GM13976 (cell line): Measurements from ENCODE around the gene CCDC106.
A peak's percentile ranks its signal among the peaks of the same experiment; 100 is the strongest.

ENCODE experiments used
- DNase-seq: peaks from one replicate; pipeline ENCODE4 v3.0.0; 2012; ENCODE audit warnings: low spot score
- in situ Hi-C: fragments of 300-500 bp; cut with MboI; formaldehyde crosslinking; loops from one replicate; pipeline ENCODE4 v1.12.0; 2022; ENCODE audit warnings: low sequenced_read_pairs, mixed read lengths, inconsistent platforms; ENCODE audit not compliant: unreplicated experiment
- TF ChIP-seq, protein P1 (sequence below): IDR thresholded peaks from 2 replicates; pipeline ENCODE4 v1.5.1; 2012; ENCODE audit warnings: borderline replicate concordance, mild to moderate bottlenecking; ENCODE audit not compliant: insufficient read depth; ENCODE audit errors: extremely low read depth, missing control alignments, control extremely low read depth

The CCDC106 gene

DNA sequence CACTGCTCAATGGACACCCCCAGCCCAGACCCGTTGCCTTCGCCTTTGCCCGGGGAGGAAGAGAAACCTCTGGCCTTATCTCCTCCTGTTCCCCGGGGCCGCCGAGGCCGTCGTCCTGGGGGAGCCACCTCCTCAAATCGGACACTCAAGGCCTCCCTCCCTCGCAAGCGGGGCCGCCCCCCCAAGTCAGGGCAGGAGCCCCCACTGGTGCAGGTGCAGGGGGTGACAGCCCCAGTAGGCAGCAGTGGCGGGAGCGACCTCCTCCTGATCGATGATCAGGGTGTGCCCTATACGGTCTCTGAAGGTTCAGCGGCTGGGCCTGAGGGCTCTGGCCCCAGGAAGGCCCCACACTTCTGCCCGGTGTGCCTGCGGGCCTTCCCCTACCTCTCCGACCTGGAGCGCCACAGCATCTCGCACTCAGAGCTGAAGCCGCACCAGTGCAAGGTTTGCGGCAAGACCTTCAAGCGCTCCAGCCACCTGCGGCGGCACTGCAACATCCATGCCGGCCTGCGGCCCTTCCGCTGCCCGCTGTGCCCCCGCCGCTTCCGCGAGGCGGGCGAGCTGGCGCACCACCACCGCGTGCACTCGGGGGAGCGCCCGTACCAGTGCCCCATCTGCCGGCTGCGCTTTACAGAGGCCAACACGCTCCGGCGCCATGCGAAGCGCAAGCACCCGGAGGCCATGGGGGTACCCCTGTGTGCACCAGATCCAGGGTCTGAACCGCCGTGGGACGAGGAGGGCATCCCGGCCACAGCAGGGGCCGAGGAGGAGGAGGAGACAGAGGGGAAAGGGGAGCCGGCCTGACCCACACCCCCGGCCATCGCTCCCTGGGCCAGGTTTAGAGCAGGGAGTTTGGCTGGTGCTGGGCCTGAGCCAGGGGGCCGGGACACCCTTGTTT lies 45.7 kb upstream of the CCDC106 start:
- TF ChIP-seq, protein P1, sequence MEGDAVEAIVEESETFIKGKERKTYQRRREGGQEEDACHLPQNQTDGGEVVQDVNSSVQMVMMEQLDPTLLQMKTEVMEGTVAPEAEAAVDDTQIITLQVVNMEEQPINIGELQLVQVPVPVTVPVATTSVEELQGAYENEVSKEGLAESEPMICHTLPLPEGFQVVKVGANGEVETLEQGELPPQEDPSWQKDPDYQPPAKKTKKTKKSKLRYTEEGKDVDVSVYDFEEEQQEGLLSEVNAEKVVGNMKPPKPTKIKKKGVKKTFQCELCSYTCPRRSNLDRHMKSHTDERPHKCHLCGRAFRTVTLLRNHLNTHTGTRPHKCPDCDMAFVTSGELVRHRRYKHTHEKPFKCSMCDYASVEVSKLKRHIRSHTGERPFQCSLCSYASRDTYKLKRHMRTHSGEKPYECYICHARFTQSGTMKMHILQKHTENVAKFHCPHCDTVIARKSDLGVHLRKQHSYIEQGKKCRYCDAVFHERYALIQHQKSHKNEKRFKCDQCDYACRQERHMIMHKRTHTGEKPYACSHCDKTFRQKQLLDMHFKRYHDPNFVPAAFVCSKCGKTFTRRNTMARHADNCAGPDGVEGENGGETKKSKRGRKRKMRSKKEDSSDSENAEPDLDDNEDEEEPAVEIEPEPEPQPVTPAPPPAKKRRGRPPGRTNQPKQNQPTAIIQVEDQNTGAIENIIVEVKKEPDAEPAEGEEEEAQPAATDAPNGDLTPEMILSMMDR: no peak
- DNase-seq: no peak
- in situ Hi-C loops: no loop called here

DNA sequence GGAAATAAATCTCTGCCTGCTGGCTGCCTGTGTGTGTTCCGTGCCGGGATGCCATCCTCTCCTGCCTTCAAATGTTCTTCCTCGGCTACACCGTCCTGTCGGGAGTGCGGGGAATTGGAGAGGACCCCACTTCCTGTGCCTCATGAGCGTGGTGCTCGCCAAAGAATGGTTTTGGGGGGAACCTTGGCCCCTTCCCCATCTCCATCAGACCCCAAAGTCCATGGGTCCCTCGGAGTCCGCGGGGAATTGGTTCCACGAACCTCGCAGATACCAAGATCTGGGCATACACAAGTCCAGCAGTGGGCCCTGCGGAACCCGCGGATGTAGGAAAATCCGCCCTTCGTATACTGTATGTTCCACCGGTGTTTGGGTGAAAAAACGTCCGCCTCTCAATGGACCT lies 44.9 kb upstream of the CCDC106 start:
- in situ Hi-C loops: no loop called here
- DNase-seq: no peak
- TF ChIP-seq, protein P1: no peak

- in situ Hi-C loops: no loop called here
- TF ChIP-seq, protein P1: no peak
- DNase-seq: no peak
Observed at GRCh38 chr19:55603581-55604292, 44.3 kb upstream of the CCDC106 start.

DNA sequence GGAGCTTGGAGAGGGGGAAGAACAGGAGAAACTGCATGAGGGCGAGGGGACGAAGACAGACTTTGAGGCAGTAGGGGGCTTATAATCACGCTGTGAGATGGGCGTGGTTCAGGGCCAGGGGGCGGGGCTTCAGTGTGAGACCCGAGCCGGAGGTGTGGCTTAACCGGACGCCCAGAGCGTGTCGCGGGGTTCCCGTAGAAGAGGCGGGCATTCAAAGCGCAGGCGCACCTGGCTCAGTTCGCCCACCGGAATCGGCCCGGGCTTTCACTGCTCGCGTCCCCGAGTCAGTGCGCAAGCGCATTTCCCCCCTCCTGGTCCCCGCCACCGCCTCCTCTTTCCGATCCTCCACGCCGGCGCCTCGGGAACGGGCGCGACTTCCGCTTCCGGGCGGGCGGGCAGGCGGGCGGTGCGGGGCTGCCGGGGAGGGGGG lies 42.8 kb upstream of the CCDC106 start:
- peak; percentile 96 for DNase-seq
- TF ChIP-seq, protein P1: no peak
- in situ Hi-C loops: no loop called here

DNA sequence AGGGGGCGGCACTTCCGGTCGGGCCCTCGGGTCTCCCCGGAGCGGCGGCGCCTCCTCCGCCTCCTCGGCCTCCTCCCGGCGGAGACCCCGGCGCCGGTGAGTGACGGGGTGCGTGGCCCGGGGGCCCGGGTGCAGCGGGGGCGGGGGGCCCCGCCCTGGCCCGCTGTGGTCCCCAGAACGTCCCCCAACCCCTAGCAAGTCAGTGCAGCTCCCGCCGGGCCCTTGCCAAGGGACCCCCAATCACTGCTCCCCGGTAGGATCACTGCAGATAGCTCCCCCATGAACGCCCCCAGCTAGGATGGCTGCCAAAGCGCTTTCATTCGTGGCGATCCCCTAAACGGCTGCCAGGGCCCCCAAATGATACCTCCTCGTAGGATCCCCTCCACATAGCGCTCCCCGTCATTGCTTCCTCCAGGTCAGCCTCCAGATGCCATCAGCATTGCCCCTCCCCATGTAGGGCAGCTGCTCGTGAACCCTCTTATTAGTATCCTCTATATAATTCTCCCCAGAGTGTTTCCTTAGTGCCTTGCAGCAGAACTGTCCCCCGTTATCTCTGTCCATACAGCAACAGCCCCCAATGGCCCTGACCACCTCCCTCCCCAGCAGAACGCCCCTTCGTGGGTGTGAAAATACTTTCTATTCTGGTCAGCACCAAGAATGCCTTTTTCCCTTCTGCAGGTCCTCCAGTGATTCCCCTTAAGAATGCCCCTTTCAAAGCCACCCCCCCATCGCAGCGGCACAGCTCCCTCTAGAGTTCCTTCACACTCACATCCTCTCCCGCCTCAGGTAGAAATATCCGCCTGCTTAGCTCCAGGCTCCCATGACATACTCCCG lies 42.2 kb upstream of the CCDC106 start, which contains the start of gene ZNF865:
ZNF865 (plus strand) TSS at position 11 of the 834 bp plus-strand sequence. CDS start 7,972 bp downstream, outside the sequence.
- TF ChIP-seq, protein P1: peak; percentile 77
- in situ Hi-C loops: no loop called here
- peak; percentile 78 for DNase-seq

DNA sequence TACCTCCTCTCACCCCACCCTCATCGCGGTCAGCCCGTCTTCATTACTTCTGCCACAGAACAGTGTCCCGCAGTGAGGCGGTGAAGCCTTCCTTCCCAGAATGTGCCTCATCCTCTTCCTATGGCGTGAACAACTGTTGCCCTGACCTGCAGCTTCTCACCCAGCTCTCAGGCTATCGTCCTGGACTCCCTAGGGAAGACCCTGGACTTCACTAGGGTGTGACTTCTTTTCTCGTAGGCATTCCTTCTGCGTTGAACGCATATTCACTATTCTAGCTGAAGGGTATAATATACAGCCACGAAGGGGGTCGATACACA lies 41.6 kb upstream of the CCDC106 start:
- TF ChIP-seq, protein P1: no peak
- in situ Hi-C loops: no loop called here
- DNase-seq: no peak
